Keratinocyte (primary cell): ENCODE data around the gene TMCO4. TPM values are rescaled to one million over a fixed set of nuclear protein-coding genes. Genes with fewer than 3 reads are reported as not detected.

ENCODE experiments used
- DNase-seq: peaks from one replicate; pipeline ENCODE4 v3.0.0-alpha.2; 2011; ENCODE audit warnings: low read depth, missing footprints, low spot score
- FAIRE-seq: peaks from 2 replicates; lab custom pipeline; 2011; peaks lifted over from hg19 to GRCh38; lab: Jason Lieb, UNC
- H2AFZ ChIP-seq: 2 replicates; pipeline ENCODE4 v1.6.0; 2012; ENCODE audit warnings: low read length, control low read depth, inconsistent platforms; ENCODE audit not compliant: control insufficient read depth
- H3K27ac ChIP-seq: 2 replicates; pipeline ENCODE4 v1.5.1; 2011; ENCODE audit warnings: low read length; ENCODE audit not compliant: control insufficient read depth, insufficient read depth
- H3K27me3 ChIP-seq: 3 replicates; pipeline ENCODE4 v1.6.0; 2011; ENCODE audit warnings: low read length; ENCODE audit not compliant: control insufficient read depth, insufficient read depth; ENCODE audit errors: extremely low read depth
- H3K36me3 ChIP-seq, 2 experiments: 2 replicates in 1 of 2; 3 replicates in 1 of 2; pipeline ENCODE4 v1.5.1; 2011; ENCODE audit warnings: low read length in 2 of 2, mild to moderate bottlenecking in 1 of 2; ENCODE audit not compliant: control insufficient read depth in 2 of 2, insufficient read depth in 2 of 2; ENCODE audit errors: extremely low read depth in 1 of 2
- H3K4me1 ChIP-seq: 3 replicates; pipeline ENCODE4 v1.5.1; 2011; ENCODE audit warnings: low read length; ENCODE audit not compliant: control insufficient read depth, insufficient read depth; ENCODE audit errors: extremely low read depth
- H3K4me2 ChIP-seq: 3 replicates; pipeline ENCODE4 v1.6.0; 2011; ENCODE audit warnings: low read depth, low read length; ENCODE audit not compliant: control insufficient read depth, insufficient read depth; ENCODE audit errors: extremely low read depth
- H3K4me3 ChIP-seq, 3 experiments: fragments of 200-600 bp in 1 of 3; sonication (generic) in 1 of 3; 2 replicates in 2 of 3; 3 replicates in 1 of 3; pipeline ENCODE4 v1.5.1; 2011 to 2016; ENCODE audit warnings: low read length in 3 of 3, mild to moderate bottlenecking in 3 of 3, control low read depth in 2 of 3, inconsistent platforms in 1 of 3, low read depth in 1 of 3, mixed read lengths in 1 of 3, mixed run types in 1 of 3, moderate library complexity in 1 of 3; ENCODE audit not compliant: control insufficient read depth in 2 of 3, insufficient read depth in 2 of 3; ENCODE audit errors: extremely low read depth in 1 of 3
- H3K79me2 ChIP-seq: 2 replicates; pipeline ENCODE4 v1.6.0; 2012; ENCODE audit warnings: low read length; ENCODE audit not compliant: control insufficient read depth, insufficient read depth
- H3K9ac ChIP-seq: 3 replicates; pipeline ENCODE4 v1.6.0; 2011; ENCODE audit warnings: low read length; ENCODE audit not compliant: control insufficient read depth, insufficient read depth; ENCODE audit errors: extremely low read depth
- H3K9me1 ChIP-seq: 3 replicates; pipeline ENCODE4 v1.6.0; 2011; ENCODE audit warnings: low read length; ENCODE audit not compliant: control insufficient read depth, insufficient read depth; ENCODE audit errors: extremely low read depth
- H3K9me3 ChIP-seq: 2 replicates; pipeline ENCODE4 v1.5.1; 2012; ENCODE audit warnings: low read depth, low read length; ENCODE audit not compliant: control insufficient read depth
- H4K20me1 ChIP-seq: 3 replicates; pipeline ENCODE4 v1.6.0; 2011; ENCODE audit warnings: low read length; ENCODE audit not compliant: control insufficient read depth, insufficient read depth; ENCODE audit errors: extremely low read depth
- CTCF ChIP-seq, 3 experiments: IDR thresholded peaks in 1 of 3; conservative IDR thresholded peaks in 1 of 3; optimal IDR thresholded peaks in 1 of 3; 2 replicates in 2 of 3; 3 replicates in 1 of 3; pipeline versions ENCODE3 to v1.5.1; 2011; ENCODE audit warnings: low read length in 3 of 3, mild to moderate bottlenecking in 3 of 3, moderate library complexity in 2 of 3, control low read depth in 1 of 3, inconsistent platforms in 1 of 3; ENCODE audit not compliant: insufficient read depth in 2 of 3; ENCODE audit errors: extremely low read depth in 1 of 3
- EZH2 ChIP-seq: IDR thresholded peaks from one replicate; pipeline ENCODE4 v1.6.1; 2012; ENCODE audit warnings: inconsistent platforms, mild to moderate bottlenecking, low read length, moderate library complexity
- dilution Hi-C: fragments of 300-500 bp; cut with MboI; formaldehyde crosslinking; loops from one replicate; pipeline ENCODE4 v1.7.0; 2020; ENCODE audit warnings: low sequenced_read_pairs; ENCODE audit not compliant: extremely low pct_ligation_motif_present
- polyA plus RNA-seq, 5 experiments: library from polyadenylated mRNA; depleted of rRNA in 3 of 5; stranded (reverse) in 3 of 5; stranded (forward) in 1 of 5; unstranded in 1 of 5; fragments of >200 nt; gene quantifications; 1 replicate in 1 of 5; 2 replicates in 3 of 5; 3 replicates in 1 of 5; pipeline versions ENCODE4 v1.2.1 to v1.2.3, GENCODE V29; 2011 to 2012; ENCODE audit warnings: missing spikeins in 2 of 5, low read depth in 1 of 5, low replicate concordance in 1 of 5

TMCO4 gene
- polyA plus RNA-seq, 1 donor (not counting 4 experiments of a cell fraction or from before 2014, with no cell fraction given): 1.2 TPM

GRCh38 chr1:19775317-19775716 is 24.4 kb downstream of the TMCO4 start:
- H3K27me3 ChIP-seq: no peaks in the 10 kb centered on the region
- H3K9me1 ChIP-seq: no peaks in the 10 kb centered on the region
- H3K27ac ChIP-seq: no peak overlapping the region
- no peak overlapping the region for H3K4me3 ChIP-seq
- H3K36me3 ChIP-seq: no peaks in the 10 kb centered on the region
- no peaks in the 10 kb centered on the region for H4K20me1 ChIP-seq
- no peak for FAIRE-seq
- H3K4me2 ChIP-seq: no peak overlapping the region
- peak overlapping the region; percentile 27 for H2AFZ ChIP-seq
- H3K9me3 ChIP-seq: no peaks in the 10 kb centered on the region
- dilution Hi-C loops: no loop called here
- no peak for TF ChIP-seq CTCF (optimal IDR thresholded peaks at IDR 0.05 in 1 of 3, IDR thresholded peaks at IDR 0.05 in 1 of 3, conservative IDR thresholded peaks at IDR 0.05 in 1 of 3; ENCODE audit: extremely low read depth in 1 of 3, insufficient read depth in 2 of 3, low read length in 3 of 3)
- TF ChIP-seq EZH2: no peak
- no peaks in the 10 kb centered on the region for H3K4me1 ChIP-seq
- H3K79me2 ChIP-seq: no peaks in the 10 kb centered on the region
- H3K9ac ChIP-seq: no peak overlapping the region
- DNase-seq: no peak

GRCh38 chr1:19774180-19774785 is 25.4 kb downstream of the TMCO4 start:
- dilution Hi-C loops: no loop called here
- H3K4me3 ChIP-seq: no peak overlapping the region
- no peaks in the 10 kb centered on the region for H3K9me1 ChIP-seq
- no peak overlapping the region for H3K4me2 ChIP-seq
- no peaks in the 10 kb centered on the region for H3K36me3 ChIP-seq
- H4K20me1 ChIP-seq: no peaks in the 10 kb centered on the region
- no peaks in the 10 kb centered on the region for H3K4me1 ChIP-seq
- no peak overlapping the region for H2AFZ ChIP-seq
- H3K79me2 ChIP-seq: no peaks in the 10 kb centered on the region
- DNase-seq (no peak), FAIRE-seq (no peak)
- TF ChIP-seq CTCF (optimal IDR thresholded peaks at IDR 0.05 in 1 of 3, IDR thresholded peaks at IDR 0.05 in 1 of 3, conservative IDR thresholded peaks at IDR 0.05 in 1 of 3; ENCODE audit: extremely low read depth in 1 of 3, insufficient read depth in 2 of 3, low read length in 3 of 3) (no peak), EZH2 (no peak)
- H3K9me3 ChIP-seq: no peaks in the 10 kb centered on the region
- no peaks in the 10 kb centered on the region for H3K27me3 ChIP-seq
- H3K9ac ChIP-seq: no peak overlapping the region
- H3K27ac ChIP-seq: no peak overlapping the region
